B cell (primary cell): Measurements from ENCODE around the gene AFF3. TPM values are rescaled to one million over a fixed set of nuclear protein-coding genes. Genes with fewer than 3 reads are reported as not detected.

Experiments used
- ATAC-seq: fragments of 200-7000 bp; cut with Tn5 transposase; one replicate; pipeline ENCODE4 v1.10.0; 2021; ENCODE audit warnings: low read depth, mild to moderate bottlenecking, moderate number of reproducible peaks, moderate library complexity
- CTCF ChIA-PET: fragments of 350-600 bp; sonication (Branson Sonifier 250); formaldehyde crosslinking; loops from one replicate; lab custom pipeline; 2021; ENCODE audit warnings: antibody characterized with exemption, inconsistent platforms; lab: Charles Lee
- POLR2A ChIA-PET: fragments of 350-600 bp; sonication (Branson Sonifier 250); formaldehyde crosslinking; loops from one replicate; lab custom pipeline; 2021; ENCODE audit warnings: antibody characterized with exemption; lab: Charles Lee
- DNase-seq: peaks from one replicate; pipeline ENCODE4 v3.0.0; 2013
- H2AFZ ChIP-seq: 2 replicates; pipeline ENCODE4 v1.6.1; 2012; ENCODE audit warnings: mild to moderate bottlenecking, low read depth, low read length; ENCODE audit not compliant: insufficient read depth, poor library complexity, severe bottlenecking
- H3K27ac ChIP-seq, 2 donors: 1 replicate in 1 of 2; 2 replicates in 1 of 2; pipeline ENCODE4 v1.5.1; 2012 to 2013; ENCODE audit warnings: low read length in 2 of 2, mild to moderate bottlenecking in 2 of 2, moderate library complexity in 1 of 2
- H3K27me3 ChIP-seq, 4 experiments: fragments of 200-600 bp in 1 of 4; sonication (generic) in 1 of 4; replicated peaks in 1 of 4; 1 replicate in 2 of 4; 2 replicates in 2 of 4; pipeline versions ENCODE4 v1.6.1 to v1.7.0; 2013 to 2016; ENCODE audit warnings: low read length in 3 of 4, mild to moderate bottlenecking in 2 of 4, mixed read lengths in 1 of 4, moderate library complexity in 1 of 4; ENCODE audit not compliant: insufficient read depth in 4 of 4, control insufficient read depth in 3 of 4; ENCODE audit errors: control extremely low read depth in 1 of 4
- H3K36me3 ChIP-seq, 2 experiments: replicated peaks in 1 of 2; 1 replicate in 1 of 2; 2 replicates in 1 of 2; pipeline versions ENCODE4 v1.6.1 to v1.7.1; 2013; ENCODE audit warnings: low read length in 1 of 2; ENCODE audit not compliant: insufficient read depth in 2 of 2, control insufficient read depth in 1 of 2; ENCODE audit errors: control extremely low read depth in 1 of 2, extremely low read depth in 1 of 2
- H3K4me1 ChIP-seq, 2 donors: fragments of 200-600 bp in 1 of 2; sonication (generic) in 1 of 2; 1 replicate in 1 of 2; 2 replicates in 1 of 2; pipeline versions ENCODE4 v1.5.1 to v1.6.1; 2013 to 2017; ENCODE audit warnings: low read length in 2 of 2; ENCODE audit not compliant: control insufficient read depth in 2 of 2, insufficient read depth in 2 of 2
- H3K4me2 ChIP-seq: replicated peaks from 2 replicates; pipeline ENCODE3; 2012; ENCODE audit warnings: mild to moderate bottlenecking, low read depth, low read length; ENCODE audit not compliant: poor library complexity, severe bottlenecking
- H3K4me3 ChIP-seq, 5 experiments: fragments of 200-600 bp in 1 of 5; sonication (generic) in 1 of 5; 1 replicate in 3 of 5; 2 replicates in 2 of 5; pipeline versions ENCODE4 v1.5.1 to v1.7.0; 2011 to 2016; ENCODE audit warnings: low read length in 4 of 5, mild to moderate bottlenecking in 4 of 5, low read depth in 2 of 5, control low read depth in 1 of 5, moderate library complexity in 1 of 5; ENCODE audit not compliant: insufficient read depth in 1 of 5; ENCODE audit errors: control extremely low read depth in 1 of 5, extremely low read depth in 1 of 5
- H3K79me2 ChIP-seq: fragments of 200-600 bp; sonication (generic); one replicate; pipeline ENCODE4 v1.6.0; 2016; ENCODE audit warnings: low read length; ENCODE audit not compliant: control insufficient read depth, insufficient read depth
- H3K9ac ChIP-seq: fragments of 200-600 bp; sonication (generic); 2 replicates; pipeline ENCODE4 v1.6.1; 2017; ENCODE audit warnings: mild to moderate bottlenecking, low read length, moderate library complexity
- H3K9me3 ChIP-seq, 3 donors: one replicate each; pipeline versions ENCODE4 v1.6.1 to v1.7.1; 2013; ENCODE audit warnings: low read length in 2 of 3; ENCODE audit not compliant: control insufficient read depth in 2 of 3, insufficient read depth in 1 of 3; ENCODE audit errors: control extremely low read depth in 1 of 3
- H4K20me1 ChIP-seq: 2 replicates; pipeline ENCODE4 v1.6.0; 2012; ENCODE audit warnings: mild to moderate bottlenecking, low read length; ENCODE audit not compliant: insufficient read depth, control insufficient read depth, poor library complexity, severe bottlenecking
- H3K27ac Mint-ChIP-seq: one replicate; pipeline ENCODE4 v1.8.0; 2021; ENCODE audit warnings: mixed read lengths
- H3K27me3 Mint-ChIP-seq: one replicate; pipeline ENCODE4 v1.8.0; 2021; ENCODE audit warnings: mixed read lengths
- H3K4me1 Mint-ChIP-seq: one replicate; pipeline ENCODE4 v1.8.0; 2021; ENCODE audit warnings: mixed read lengths
- H3K4me3 Mint-ChIP-seq: one replicate; pipeline ENCODE4 v1.8.0; 2021; ENCODE audit warnings: mixed read lengths
- H3K9me3 Mint-ChIP-seq: one replicate; pipeline ENCODE4 v1.8.0; 2022; ENCODE audit warnings: mixed read lengths; ENCODE audit not compliant: insufficient read depth
- EZH2 ChIP-seq: IDR thresholded peaks from 2 replicates; pipeline ENCODE4 v1.6.1; 2012; ENCODE audit warnings: borderline replicate concordance, low read depth, mild to moderate bottlenecking, moderate library complexity, low read length; ENCODE audit not compliant: insufficient read depth, poor library complexity, severe bottlenecking
- WGBS: methylation state at CpG from one replicate; pipeline ENCODE4 v1.1.5; 2013; ENCODE audit warnings: missing lambda C conversion rate; ENCODE audit not compliant: insufficient coverage; 5-methylcytosine and 5-hydroxymethylcytosine counted together
- intact Hi-C: fragments of 100-400 bp; cut with micrococcal nuclease; formaldehyde crosslinking; loops from one replicate; pipeline ENCODE4 v1.10.0; 2022
- polyA plus RNA-seq: library from polyadenylated mRNA; depleted of rRNA; stranded (reverse); fragments of >200 nt; gene quantifications from 2 replicates; pipeline ENCODE4 v1.2.3, GENCODE V29; 2012
- total RNA-seq, 2 donors: library from RNA; stranded (reverse); fragments of 120-200 nt in 1 of 2; gene quantifications; 1 replicate in 1 of 2; 2 replicates in 1 of 2; pipeline versions ENCODE4 v1.2.3 to v1.2.4, GENCODE V29; 2013 to 2022
- TF ChIP-seq, protein P1 (sequence below): fragments of 200-600 bp; IDR thresholded peaks from one replicate; pipeline ENCODE4 v1.8.0; 2022; ENCODE audit warnings: antibody characterized with exemption, mild to moderate bottlenecking

AFF3 gene
- total and polyA plus RNA-seq, 2 donors (not counting 1 experiment from before 2014, with no cell fraction given), result 117 to 830 TPM

DNA sequence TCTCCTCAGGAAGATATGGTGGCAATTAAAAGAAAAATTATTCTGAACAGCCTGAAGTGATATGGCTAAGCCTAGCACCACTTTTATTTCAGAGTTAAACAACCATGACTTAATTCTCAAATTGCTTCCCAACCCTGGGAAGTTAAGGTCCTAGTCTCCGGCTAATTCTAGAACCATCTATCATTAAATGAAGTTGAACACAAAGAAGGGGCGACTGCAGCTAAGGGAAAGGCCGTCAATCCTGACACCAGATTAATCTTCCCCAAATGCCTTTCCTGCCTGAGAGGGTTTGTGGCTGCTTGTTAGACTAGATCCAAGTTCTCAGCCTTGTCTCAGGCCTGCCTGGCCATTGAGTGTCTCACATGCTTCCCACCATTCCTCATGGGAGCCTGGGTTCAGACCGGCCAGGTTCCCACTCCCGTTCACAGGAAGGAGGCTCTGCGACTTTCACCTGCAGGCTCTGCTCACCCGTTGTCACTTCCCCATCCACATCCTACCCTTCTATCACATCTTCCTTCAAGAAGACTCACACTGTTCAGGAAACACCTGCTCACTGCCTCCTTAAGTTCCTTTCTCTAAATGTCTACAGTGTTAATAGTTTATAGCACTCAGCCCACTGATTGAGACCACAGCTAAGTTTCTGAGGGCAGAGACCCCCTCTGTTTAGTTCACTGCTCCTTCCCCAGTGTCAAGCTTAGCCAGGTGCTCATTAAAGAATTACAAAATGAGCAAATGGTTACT lies 369.6 kb downstream of the AFF3 start:
- peak overlapping the region; percentile 14 for H3K4me3 Mint-ChIP-seq
- intact Hi-C loops, result no loop called here
- 3% methylated on average over 4 of the region's 7 CpGs for WGBS
- H3K4me1 Mint-ChIP-seq, result peaks cover 57% of the 10 kb centered on the region
- Histone ChIP-seq H4K20me1 (peaks cover 58% of the 10 kb centered on the region), H3K4me1 (peaks cover 31% of the 10 kb centered on the region in 2 donors), H3K9me3 (peaks cover 0 to 17% (median 6%) of the 10 kb centered on the region in 3 donors), H3K27ac (peak overlapping the region; percentile 28 to 72), H3K9ac (no peak overlapping the region), H2AFZ (no peak overlapping the region), H3K79me2 (peaks cover 56% of the 10 kb centered on the region), H3K36me3 (peaks cover 12 to 39% of the 10 kb centered on the region in 2 experiments), H3K4me3 (no peak overlapping the region), H3K4me2 (peak overlapping the region; percentile 51), H3K27me3 (no peaks in the 10 kb centered on the region)
- no peaks in the 10 kb centered on the region for H3K9me3 Mint-ChIP-seq
- no peaks in the 10 kb centered on the region for H3K27me3 Mint-ChIP-seq
- DNase-seq (peak; percentile 31), ATAC-seq (peak; percentile 39)
- CTCF ChIA-PET, result no interaction called here
- TF ChIP-seq, protein P1, sequence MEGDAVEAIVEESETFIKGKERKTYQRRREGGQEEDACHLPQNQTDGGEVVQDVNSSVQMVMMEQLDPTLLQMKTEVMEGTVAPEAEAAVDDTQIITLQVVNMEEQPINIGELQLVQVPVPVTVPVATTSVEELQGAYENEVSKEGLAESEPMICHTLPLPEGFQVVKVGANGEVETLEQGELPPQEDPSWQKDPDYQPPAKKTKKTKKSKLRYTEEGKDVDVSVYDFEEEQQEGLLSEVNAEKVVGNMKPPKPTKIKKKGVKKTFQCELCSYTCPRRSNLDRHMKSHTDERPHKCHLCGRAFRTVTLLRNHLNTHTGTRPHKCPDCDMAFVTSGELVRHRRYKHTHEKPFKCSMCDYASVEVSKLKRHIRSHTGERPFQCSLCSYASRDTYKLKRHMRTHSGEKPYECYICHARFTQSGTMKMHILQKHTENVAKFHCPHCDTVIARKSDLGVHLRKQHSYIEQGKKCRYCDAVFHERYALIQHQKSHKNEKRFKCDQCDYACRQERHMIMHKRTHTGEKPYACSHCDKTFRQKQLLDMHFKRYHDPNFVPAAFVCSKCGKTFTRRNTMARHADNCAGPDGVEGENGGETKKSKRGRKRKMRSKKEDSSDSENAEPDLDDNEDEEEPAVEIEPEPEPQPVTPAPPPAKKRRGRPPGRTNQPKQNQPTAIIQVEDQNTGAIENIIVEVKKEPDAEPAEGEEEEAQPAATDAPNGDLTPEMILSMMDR, result no peak
- no peak for TF ChIP-seq EZH2
- H3K27ac Mint-ChIP-seq, result peak overlapping the region; percentile 66
- POLR2A ChIA-PET, result interaction anchor here (1.2 kb wide), 1 partner anchor 10 kb away, joined by 3 read pairs; no protein-coding TSS in a partner anchor

DNA sequence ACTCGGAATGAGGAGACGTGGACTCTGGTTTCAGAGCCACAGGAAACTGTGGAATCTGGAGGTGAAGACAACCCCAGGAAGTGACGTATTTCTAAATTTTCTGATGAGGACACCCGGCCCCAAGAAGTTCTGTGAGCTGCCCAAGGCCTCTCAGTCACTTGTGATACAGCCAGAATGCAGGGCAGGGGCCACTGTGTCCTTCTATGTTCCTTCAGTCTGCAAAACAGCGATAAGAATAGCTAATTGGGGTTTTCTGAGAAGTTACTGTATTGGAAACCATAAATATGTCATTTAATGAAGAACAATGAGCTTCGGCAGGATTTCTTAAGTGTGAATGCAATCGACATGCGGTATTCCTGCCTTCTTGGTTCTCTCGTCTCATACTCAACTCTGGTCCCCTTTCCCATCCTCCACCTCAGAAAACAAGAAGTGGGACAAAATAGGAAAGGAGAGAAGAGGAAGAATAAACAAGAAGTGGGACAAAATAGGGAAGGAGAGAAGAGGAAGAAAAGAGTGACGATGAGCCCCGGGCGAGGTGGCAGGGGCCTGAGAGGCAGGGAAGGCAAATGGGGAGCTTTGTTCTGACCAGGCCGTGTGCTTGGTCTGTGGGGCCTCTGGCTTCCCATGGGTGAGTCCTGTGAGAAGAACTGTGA lies 370.6 kb downstream of the AFF3 start:
- Histone ChIP-seq H3K4me3 (no peak overlapping the region), H3K4me2 (peak overlapping the region; percentile 51), H3K9me3 (peaks cover 0 to 17% (median 6%) of the 10 kb centered on the region in 3 donors), H4K20me1 (peaks cover 49% of the 10 kb centered on the region), H3K79me2 (peaks cover 54% of the 10 kb centered on the region), H3K36me3 (peaks cover 8 to 37% of the 10 kb centered on the region in 2 experiments), H3K27me3 (no peaks in the 10 kb centered on the region), H3K27ac (peak overlapping the region in 1 of 2 donors; percentile 72), H3K9ac (no peak overlapping the region), H2AFZ (no peak overlapping the region), H3K4me1 (peaks cover 31% of the 10 kb centered on the region in 2 donors)
- no peak for ATAC-seq
- H3K27me3 Mint-ChIP-seq, result no peaks in the 10 kb centered on the region
- CTCF ChIA-PET, result no interaction called here
- H3K4me1 Mint-ChIP-seq, result peaks cover 59% of the 10 kb centered on the region
- intact Hi-C loops, result no loop called here
- H3K9me3 Mint-ChIP-seq, result no peaks in the 10 kb centered on the region
- H3K4me3 Mint-ChIP-seq, result peak overlapping the region; percentile 30
- peak overlapping the region; percentile 66 for H3K27ac Mint-ChIP-seq
- WGBS, result 27% methylated on average over 8 of the region's 13 CpGs
- POLR2A ChIA-PET, result interaction anchor here (1.2 kb wide), 1 partner anchor 11 kb away, joined by 3 read pairs; no protein-coding TSS in a partner anchor
- TF ChIP-seq, protein P1, result no peak
- TF ChIP-seq EZH2, result no peak
- DNase-seq, result peak; percentile 15
